Tongue (tissue), 2 donors: Measurements from ENCODE around the gene SH2D7. TPM values are rescaled to one million over a fixed set of nuclear protein-coding genes. Genes with fewer than 3 reads are reported as not detected.

Experiments
- DNase-seq: peaks from one replicate; pipeline ENCODE4 v3.0.0-alpha.2; 2015
- total RNA-seq: library from RNA; depleted of rRNA; stranded (reverse); fragments of >200 nt; gene quantifications from one replicate; pipeline ENCODE4 v1.2.3, GENCODE V29; 2014

The SH2D7 gene
- total RNA-seq, 1 donor from 2014 or later: not detected

GRCh38 chr15:78061963-78062427 is 30.4 kb upstream of the SH2D7 start:
- DNase-seq: peak; percentile 46

- DNase-seq: no peak
These were observed 29.1 kb upstream of the SH2D7 start for GRCh38 chr15:78063217-78063616.

- no peak for DNase-seq
These were observed 28.4 kb upstream of the SH2D7 start for GRCh38 chr15:78063970-78064385.

- DNase-seq: peak; percentile 57
These were observed 27.8 kb upstream of the SH2D7 start for GRCh38 chr15:78064544-78064943.

- DNase-seq: no peak
These were observed 27.0 kb upstream of the SH2D7 start for GRCh38 chr15:78065284-78065872.

GRCh38 chr15:78065973-78066946 is 26.1 kb upstream of the SH2D7 start:
- DNase-seq: no peak

- DNase-seq: peak; percentile 79
These were observed 24.8 kb upstream of the SH2D7 start for GRCh38 chr15:78067328-78068228.

GRCh38 chr15:78069052-78069414 is 23.3 kb upstream of the SH2D7 start:
- no peak for DNase-seq

- no peak for DNase-seq
These were observed 22.8 kb upstream of the SH2D7 start for GRCh38 chr15:78069462-78070029.

- no peak for DNase-seq
These were observed 22.2 kb upstream of the SH2D7 start for GRCh38 chr15:78070049-78070700.

GRCh38 chr15:78071383-78071782 is 21.0 kb upstream of the SH2D7 start:
- no peak for DNase-seq

GRCh38 chr15:78072080-78072892 is 20.1 kb upstream of the SH2D7 start:
- peak; percentile 62 for DNase-seq

GRCh38 chr15:78073046-78073787 is 19.1 kb upstream of the SH2D7 start:
- peak; percentile 35 for DNase-seq

- DNase-seq: peak; percentile 86
These were observed 16.7 kb upstream of the SH2D7 start for GRCh38 chr15:78075490-78076230.

- DNase-seq: no peak
These were observed 15.9 kb upstream of the SH2D7 start for GRCh38 chr15:78076231-78077052.

GRCh38 chr15:78077053-78077870 is 15.1 kb upstream of the SH2D7 start, which contains the start of gene TBC1D2B:
Gene TBC1D2B (minus strand): TSS chr15:78077711. CDS start chr15:78077652, 59 bp downstream.
- peak; percentile 77 for DNase-seq

- DNase-seq: no peak
These were observed 14.5 kb upstream of the SH2D7 start for GRCh38 chr15:78077871-78078210.
